ENCODE data around the gene TSKS. TPM values are rescaled to one million over a fixed set of nuclear protein-coding genes. Genes with fewer than 3 reads are reported as not detected.

Gene TSKS
- total RNA-seq, 1 donor from 2014 or later: not detected

GRCh38 chr19:49744946-49745381 is 18.1 kb downstream of the TSKS start:
- Histone ChIP-seq H3K27me3 (no peaks in the 10 kb centered on the region), H3K36me3 (no peaks in the 10 kb centered on the region), H3K9me3 (no peaks in the 10 kb centered on the region), H3K4me1 (no peaks in the 10 kb centered on the region), H3K27ac (no peak overlapping the region), H3K4me3 (no peak overlapping the region)
- no peak for DNase-seq (ENCODE audit: low spot score in 2 of 2)
- intact Hi-C loops (cut with DNase I): no loop called here
- no peak for TF ChIP-seq CTCF (IDR thresholded peaks at IDR 0.05)

- no peaks in the 10 kb centered on the region for H3K36me3 ChIP-seq
- intact Hi-C loops (cut with DNase I): no loop called here
- no peaks in the 10 kb centered on the region for H3K27me3 ChIP-seq
- H3K27ac ChIP-seq: no peak overlapping the region
- no peak overlapping the region for H3K4me3 ChIP-seq
- no peaks in the 10 kb centered on the region for H3K4me1 ChIP-seq
- no peak for DNase-seq (ENCODE audit: low spot score in 2 of 2)
- H3K9me3 ChIP-seq: no peaks in the 10 kb centered on the region
- TF ChIP-seq CTCF (IDR thresholded peaks at IDR 0.05): no peak
Observed at GRCh38 chr19:49741210-49741844, 21.8 kb downstream of the TSKS start.

GRCh38 chr19:49739933-49740332 is 23.2 kb downstream of the TSKS start:
- no peak for TF ChIP-seq CTCF (IDR thresholded peaks at IDR 0.05)
- Histone ChIP-seq H3K36me3 (no peaks in the 10 kb centered on the region), H3K27me3 (no peaks in the 10 kb centered on the region), H3K4me1 (no peaks in the 10 kb centered on the region), H3K27ac (no peak overlapping the region), H3K4me3 (no peak overlapping the region), H3K9me3 (no peaks in the 10 kb centered on the region)
- DNase-seq (ENCODE audit: low spot score in 2 of 2): no peak
- intact Hi-C loops (cut with DNase I): no loop called here

GRCh38 chr19:49739098-49739497 is 24.0 kb downstream of the TSKS start:
- no peaks in the 10 kb centered on the region for H3K4me1 ChIP-seq
- no peak overlapping the region for H3K4me3 ChIP-seq
- H3K9me3 ChIP-seq: no peaks in the 10 kb centered on the region
- DNase-seq (ENCODE audit: low spot score in 2 of 2): no peak
- no peak overlapping the region for H3K27ac ChIP-seq
- H3K27me3 ChIP-seq: no peaks in the 10 kb centered on the region
- no peaks in the 10 kb centered on the region for H3K36me3 ChIP-seq
- no peak for TF ChIP-seq CTCF (IDR thresholded peaks at IDR 0.05)
- intact Hi-C loops (cut with DNase I): no loop called here

- Histone ChIP-seq H3K4me3 (no peak overlapping the region), H3K9me3 (no peaks in the 10 kb centered on the region), H3K27ac (no peak overlapping the region), H3K27me3 (no peaks in the 10 kb centered on the region), H3K4me1 (no peaks in the 10 kb centered on the region), H3K36me3 (no peaks in the 10 kb centered on the region)
- DNase-seq (ENCODE audit: low spot score in 2 of 2): no peak
- intact Hi-C loops (cut with DNase I): no loop called here
- TF ChIP-seq CTCF (IDR thresholded peaks at IDR 0.05): no peak
Observed at GRCh38 chr19:49738268-49738667, 24.8 kb downstream of the TSKS start.

- TF ChIP-seq CTCF (IDR thresholded peaks at IDR 0.05): no peak
Observed at GRCh38 chr19:49730166-49730565, 32.9 kb downstream of the TSKS start.

More at GRCh38 chr19:49730166-49730565, 32.9 kb downstream of the TSKS start:
- Histone ChIP-seq H3K4me3 (no peak overlapping the region), H3K27ac (no peak overlapping the region), H3K36me3 (no peaks in the 10 kb centered on the region), H3K9me3 (no peaks in the 10 kb centered on the region), H3K4me1 (peaks cover 0 to 6% of the 10 kb centered on the region in 2 donors), H3K27me3 (no peaks in the 10 kb centered on the region)
- no peak for DNase-seq (ENCODE audit: low spot score in 2 of 2)
- intact Hi-C loops (cut with DNase I): no loop called here

Data from ascending aorta (tissue), 2 donors.